ENCODE data around the gene NFILZ. TPM values are rescaled to one million over a fixed set of nuclear protein-coding genes. Genes with fewer than 3 reads are reported as not detected.
A peak's percentile ranks its signal among the peaks of the same experiment; 100 is the strongest.
"Not testable (repeated sequence)": the region's sequence is repeated elsewhere in the genome, so short reads cannot be mapped to it uniquely, and the experiment has no call there.

The NFILZ gene
- total and polyA plus RNA-seq, 2 donors (not counting 1 experiment from before 2014, with no cell fraction given), result not detected

DNA sequence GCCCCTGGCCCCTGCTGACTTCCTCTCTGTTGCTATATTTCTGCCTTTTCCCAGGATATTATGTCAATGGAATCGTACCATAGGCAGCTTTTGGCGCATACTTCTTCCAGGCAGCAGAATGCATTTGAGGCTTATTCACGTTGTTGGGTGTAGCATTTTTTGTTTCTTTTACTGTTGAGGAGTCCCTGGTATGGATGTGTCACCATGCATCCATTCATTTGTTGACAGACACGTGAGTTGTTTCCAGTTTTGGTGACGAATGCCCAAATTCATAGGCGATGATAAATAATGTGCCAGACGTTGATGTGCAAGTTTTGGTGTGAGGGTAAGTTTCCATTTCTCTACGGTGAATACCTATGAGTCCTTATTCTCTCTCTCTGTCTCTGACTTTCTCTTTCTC is 5.0 kb downstream of the NFILZ start:
- Histone ChIP-seq H3K4me1 (ENCODE audit: control insufficient read depth, extremely low read depth, insufficient read depth, low read length) (peaks cover 2% of the 10 kb centered on the region), H3K4me2 (ENCODE audit: extremely low read depth, insufficient read depth, low read length) (no peak overlapping the region), H3K36me3 (ENCODE audit: control insufficient read depth, insufficient read depth, low read length) (no peaks in the 10 kb centered on the region), H3K4me3 (replicated peaks in 1 of 4; ENCODE audit: control extremely low read depth in 1 of 4, insufficient read depth in 1 of 4, low read depth in 3 of 4, low read length in 4 of 4) (no peak overlapping the region), H4K20me1 (ENCODE audit: control insufficient read depth, extremely low read depth, insufficient read depth, low read length) (no peaks in the 10 kb centered on the region), H3K27me3 (ENCODE audit: control insufficient read depth, insufficient read depth, low read length) (no peaks in the 10 kb centered on the region), H3K9me3 (ENCODE audit: control insufficient read depth, insufficient read depth, low read depth, low read length) (no peaks in the 10 kb centered on the region), H3K27ac (ENCODE audit: insufficient read depth, low read length) (no peak overlapping the region), H3K9ac (ENCODE audit: insufficient read depth, low read length) (no peak overlapping the region), H2AFZ (ENCODE audit: low read length) (no peak overlapping the region), H3K79me2 (ENCODE audit: control insufficient read depth, insufficient read depth, low read length) (no peaks in the 10 kb centered on the region)
- peak in 1 of 2 donors; percentile 81 for DNase-seq (ENCODE audit: low read depth in 2 of 2)
- no peak for TF ChIP-seq EZH2 (IDR thresholded peaks at IDR 0.05; ENCODE audit: low read length, missing control alignments)
- TF ChIP-seq, protein P1, sequence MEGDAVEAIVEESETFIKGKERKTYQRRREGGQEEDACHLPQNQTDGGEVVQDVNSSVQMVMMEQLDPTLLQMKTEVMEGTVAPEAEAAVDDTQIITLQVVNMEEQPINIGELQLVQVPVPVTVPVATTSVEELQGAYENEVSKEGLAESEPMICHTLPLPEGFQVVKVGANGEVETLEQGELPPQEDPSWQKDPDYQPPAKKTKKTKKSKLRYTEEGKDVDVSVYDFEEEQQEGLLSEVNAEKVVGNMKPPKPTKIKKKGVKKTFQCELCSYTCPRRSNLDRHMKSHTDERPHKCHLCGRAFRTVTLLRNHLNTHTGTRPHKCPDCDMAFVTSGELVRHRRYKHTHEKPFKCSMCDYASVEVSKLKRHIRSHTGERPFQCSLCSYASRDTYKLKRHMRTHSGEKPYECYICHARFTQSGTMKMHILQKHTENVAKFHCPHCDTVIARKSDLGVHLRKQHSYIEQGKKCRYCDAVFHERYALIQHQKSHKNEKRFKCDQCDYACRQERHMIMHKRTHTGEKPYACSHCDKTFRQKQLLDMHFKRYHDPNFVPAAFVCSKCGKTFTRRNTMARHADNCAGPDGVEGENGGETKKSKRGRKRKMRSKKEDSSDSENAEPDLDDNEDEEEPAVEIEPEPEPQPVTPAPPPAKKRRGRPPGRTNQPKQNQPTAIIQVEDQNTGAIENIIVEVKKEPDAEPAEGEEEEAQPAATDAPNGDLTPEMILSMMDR (conservative IDR thresholded peaks at IDR 0.05 in 1 of 2, IDR thresholded peaks at IDR 0.05 in 1 of 2; ENCODE audit: low read depth in 1 of 2, low read length in 2 of 2), result no peak

DNA sequence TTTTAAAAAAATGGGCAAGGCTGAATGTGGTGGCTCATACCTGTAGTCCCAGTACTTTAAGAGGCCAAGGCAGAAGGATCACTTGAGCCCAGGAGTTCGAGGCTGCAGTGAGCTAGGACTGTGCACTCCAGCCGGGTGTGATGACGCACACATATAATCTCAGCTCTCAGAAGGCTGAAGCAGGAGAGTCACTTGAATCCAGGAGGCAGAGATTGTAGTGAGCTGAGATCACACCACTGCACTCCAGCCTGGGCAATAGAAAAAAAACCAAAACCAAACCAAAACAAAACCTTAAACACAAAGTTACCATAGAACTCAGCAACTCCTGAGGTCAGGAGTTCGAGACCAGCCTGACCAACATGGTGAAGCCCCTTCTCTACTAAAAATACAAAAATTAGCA is 6.6 kb downstream of the NFILZ start:
- not testable (repeated sequence) for H3K4me1 ChIP-seq (ENCODE audit: control insufficient read depth, extremely low read depth, insufficient read depth, low read length); H3K36me3 ChIP-seq (ENCODE audit: control insufficient read depth, insufficient read depth, low read length); H3K79me2 ChIP-seq (ENCODE audit: control insufficient read depth, insufficient read depth, low read length); H3K27ac ChIP-seq (ENCODE audit: insufficient read depth, low read length); H3K4me2 ChIP-seq (ENCODE audit: extremely low read depth, insufficient read depth, low read length); H3K4me3 ChIP-seq (replicated peaks in 1 of 4; ENCODE audit: control extremely low read depth in 1 of 4, insufficient read depth in 1 of 4, low read depth in 3 of 4, low read length in 4 of 4); H3K9me3 ChIP-seq (ENCODE audit: control insufficient read depth, insufficient read depth, low read depth, low read length); H2AFZ ChIP-seq (ENCODE audit: low read length); H3K27me3 ChIP-seq (ENCODE audit: control insufficient read depth, insufficient read depth, low read length); H4K20me1 ChIP-seq (ENCODE audit: control insufficient read depth, extremely low read depth, insufficient read depth, low read length); H3K9ac ChIP-seq (ENCODE audit: insufficient read depth, low read length)
- DNase-seq (ENCODE audit: low read depth in 2 of 2), result peak in 1 of 2 donors; percentile 61

DNA sequence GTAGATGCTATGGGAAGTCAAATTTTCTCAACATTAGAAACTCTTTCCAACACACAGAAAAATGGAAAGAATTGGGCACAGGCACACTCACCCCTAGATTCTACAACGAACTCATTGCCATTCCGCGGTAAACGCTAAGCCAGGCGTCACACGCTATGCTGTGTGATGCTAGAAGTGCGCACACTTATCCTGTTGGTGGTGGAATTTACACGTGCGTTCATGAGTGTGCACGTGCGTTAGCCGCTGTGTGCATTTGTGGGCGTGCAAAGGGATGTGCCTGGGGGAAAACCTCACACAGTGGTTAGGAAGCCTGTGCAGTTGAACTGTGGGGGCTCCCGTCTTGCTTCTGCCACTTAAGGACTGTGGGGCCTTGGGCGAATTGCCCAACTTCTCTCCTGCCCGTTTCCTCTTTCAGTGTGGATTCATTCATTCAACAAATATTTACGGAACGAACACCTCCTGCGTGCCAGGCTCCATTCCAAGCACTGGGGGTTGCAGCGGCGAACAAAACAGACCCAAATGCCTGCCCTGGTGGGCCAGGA is 7.7 kb downstream of the NFILZ start:
- Histone ChIP-seq H4K20me1 (ENCODE audit: control insufficient read depth, extremely low read depth, insufficient read depth, low read length) (no peaks in the 10 kb centered on the region), H3K27me3 (ENCODE audit: control insufficient read depth, insufficient read depth, low read length) (no peaks in the 10 kb centered on the region), H2AFZ (ENCODE audit: low read length) (no peak overlapping the region), H3K36me3 (ENCODE audit: control insufficient read depth, insufficient read depth, low read length) (no peaks in the 10 kb centered on the region), H3K4me1 (ENCODE audit: control insufficient read depth, extremely low read depth, insufficient read depth, low read length) (peaks cover 2% of the 10 kb centered on the region), H3K79me2 (ENCODE audit: control insufficient read depth, insufficient read depth, low read length) (no peaks in the 10 kb centered on the region), H3K9ac (ENCODE audit: insufficient read depth, low read length) (no peak overlapping the region), H3K27ac (ENCODE audit: insufficient read depth, low read length) (no peak overlapping the region), H3K9me3 (ENCODE audit: control insufficient read depth, insufficient read depth, low read depth, low read length) (no peaks in the 10 kb centered on the region), H3K4me2 (ENCODE audit: extremely low read depth, insufficient read depth, low read length) (no peak overlapping the region), H3K4me3 (replicated peaks in 1 of 4; ENCODE audit: control extremely low read depth in 1 of 4, insufficient read depth in 1 of 4, low read depth in 3 of 4, low read length in 4 of 4) (no peak overlapping the region)
- TF ChIP-seq, protein P1 (conservative IDR thresholded peaks at IDR 0.05 in 1 of 2, IDR thresholded peaks at IDR 0.05 in 1 of 2; ENCODE audit: low read depth in 1 of 2, low read length in 2 of 2), result no peak
- no peak for TF ChIP-seq EZH2 (IDR thresholded peaks at IDR 0.05; ENCODE audit: low read length, missing control alignments)
- DNase-seq (ENCODE audit: low read depth in 2 of 2), result peak in 1 of 2 donors; percentile 89
